HTR-8/SVneo (cell line): Measurements from ENCODE around the gene ZNF236.

Experiments used
- DNase-seq: peaks from one replicate; pipeline ENCODE4 v3.0.0; 2011; ENCODE audit warnings: low spot score, mixed read lengths; ENCODE audit not compliant: insufficient read length
- FAIRE-seq: peaks from 2 replicates; lab custom pipeline; 2011; peaks lifted over from hg19 to GRCh38; lab: Jason Lieb, UNC

Gene ZNF236

DNA sequence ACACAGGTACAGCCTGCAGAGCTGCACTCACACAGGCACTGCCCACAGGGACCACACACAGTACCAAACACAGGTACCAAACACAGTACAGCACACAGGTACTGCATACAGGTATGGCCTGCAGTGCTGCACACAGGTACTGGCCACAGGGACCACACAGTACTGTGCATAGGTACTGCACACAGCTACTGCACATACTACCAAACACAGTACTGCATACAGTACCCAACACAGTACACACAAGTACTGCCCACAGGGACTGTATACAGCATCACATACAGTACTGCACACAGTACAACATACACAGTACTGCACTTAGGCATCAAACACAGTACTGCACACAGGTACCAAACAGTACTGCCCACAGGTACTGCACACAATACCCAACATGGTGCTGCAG, 74.3 kb downstream of the ZNF236 start:
- FAIRE-seq (peak; percentile 69), DNase-seq (no peak)

- DNase-seq (no peak), FAIRE-seq (no peak)
These were observed 74.9 kb downstream of the ZNF236 start for GRCh38 chr18:76897257-76897656.

- FAIRE-seq (no peak), DNase-seq (no peak)
These were observed 81.0 kb downstream of the ZNF236 start for GRCh38 chr18:76903386-76903785.

DNA sequence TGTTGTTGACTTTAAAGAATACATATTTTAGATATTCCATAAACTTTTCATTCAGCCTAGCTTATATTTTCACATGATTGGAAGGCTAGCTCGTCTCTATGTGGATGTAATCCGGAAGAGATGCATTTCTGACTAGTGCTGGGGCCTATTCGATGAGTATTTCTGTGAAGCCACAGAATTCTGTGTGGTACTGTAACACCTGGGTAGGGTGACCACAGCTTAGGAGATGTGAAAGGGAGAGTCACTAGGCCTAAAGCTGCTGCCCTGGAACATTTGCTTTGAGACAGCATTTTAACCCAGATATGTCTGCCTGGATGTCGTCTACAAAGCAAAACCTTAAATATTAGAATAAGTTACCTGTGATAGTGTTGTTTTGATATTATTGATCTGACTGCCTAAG, 83.5 kb downstream of the ZNF236 start:
- FAIRE-seq (no peak), DNase-seq (no peak)

- DNase-seq: no peak
- no peak for FAIRE-seq
These were observed 85.9 kb downstream of the ZNF236 start for GRCh38 chr18:76908277-76908676.

DNA sequence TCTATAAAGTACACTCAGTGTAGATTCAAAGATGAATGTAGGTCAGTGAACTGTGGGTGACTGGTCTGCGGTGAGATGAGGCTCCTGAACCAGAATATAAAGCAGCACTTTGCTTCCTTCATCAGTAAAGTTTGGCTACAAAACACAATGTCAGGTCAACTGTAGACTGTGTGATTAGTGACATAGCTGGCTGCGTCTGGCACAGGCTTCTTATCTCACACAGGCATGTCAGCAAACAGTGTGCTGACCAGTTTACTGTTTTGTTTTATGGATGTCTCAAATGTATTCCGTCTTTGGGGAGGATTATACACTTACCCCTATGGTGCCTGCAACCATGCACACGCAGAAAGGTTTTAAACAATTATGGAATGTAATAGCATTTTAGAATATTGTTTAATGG, 87.1 kb downstream of the ZNF236 start:
- no peak for FAIRE-seq
- no peak for DNase-seq

DNA sequence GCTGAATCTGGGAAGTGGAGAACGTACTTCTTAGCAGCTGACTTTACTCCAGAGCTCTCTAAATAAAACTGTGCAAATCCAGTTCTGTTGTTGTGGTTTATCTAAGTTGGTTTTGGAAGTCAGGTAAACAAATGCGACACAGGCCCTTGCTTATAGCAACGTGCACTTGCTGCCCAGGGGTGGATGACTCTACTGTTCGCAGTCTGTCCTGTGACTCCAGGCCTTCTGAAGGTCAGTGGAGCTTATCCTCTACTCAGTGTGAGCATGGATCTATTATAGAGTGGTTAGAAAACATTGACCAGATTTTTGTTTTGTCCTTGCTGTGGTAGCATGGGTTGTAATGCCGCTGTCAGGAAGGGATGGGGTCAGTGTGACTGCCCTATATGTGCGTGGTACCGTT, 89.1 kb downstream of the ZNF236 start:
- FAIRE-seq (no peak), DNase-seq (no peak)

DNA sequence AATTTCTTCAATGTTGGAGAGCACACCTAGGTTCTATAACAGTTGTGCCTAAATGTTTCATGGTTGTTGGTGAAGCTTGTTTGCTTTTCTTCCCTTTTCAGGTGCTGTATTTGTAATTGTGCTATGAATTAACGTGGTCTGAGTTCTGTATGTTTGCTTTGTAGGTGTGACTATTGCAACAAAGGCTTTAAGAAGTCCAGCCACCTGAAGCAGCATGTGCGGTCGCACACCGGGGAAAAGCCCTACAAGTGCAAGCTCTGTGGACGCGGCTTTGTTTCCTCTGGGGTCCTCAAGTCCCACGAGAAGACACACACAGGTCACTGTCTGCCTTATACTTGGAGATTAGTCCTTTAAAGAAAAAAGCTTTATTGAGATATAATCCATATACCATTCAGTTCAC, 91.2 kb downstream of the ZNF236 start:
- no peak for FAIRE-seq
- no peak for DNase-seq

GRCh38 chr18:76914314-76914713, 92.0 kb downstream of the ZNF236 start:
- FAIRE-seq (no peak), DNase-seq (no peak)

- FAIRE-seq: no peak
These were observed 92.4 kb downstream of the ZNF236 start for GRCh38 chr18:76914796-76915195.

DNA sequence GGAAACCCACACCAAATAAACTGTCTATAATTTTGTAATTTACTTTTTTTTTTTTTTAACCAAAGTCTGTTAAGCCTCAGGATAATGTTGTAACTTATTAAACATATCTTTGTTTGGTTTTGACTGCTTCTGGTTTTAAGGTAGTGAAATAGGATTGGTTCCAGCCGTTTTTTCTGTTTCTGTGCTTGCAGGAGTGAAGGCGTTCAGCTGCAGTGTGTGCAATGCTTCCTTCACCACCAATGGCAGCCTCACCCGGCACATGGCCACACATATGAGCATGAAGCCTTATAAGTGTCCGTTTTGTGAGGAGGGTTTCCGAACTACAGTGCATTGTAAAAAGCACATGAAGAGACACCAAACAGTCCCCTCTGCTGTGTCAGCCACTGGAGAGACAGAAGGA, 93.1 kb downstream of the ZNF236 start:
- DNase-seq: no peak
- FAIRE-seq: no peak

More at GRCh38 chr18:76914796-76915195, 92.4 kb downstream of the ZNF236 start:
- DNase-seq: no peak

DNA sequence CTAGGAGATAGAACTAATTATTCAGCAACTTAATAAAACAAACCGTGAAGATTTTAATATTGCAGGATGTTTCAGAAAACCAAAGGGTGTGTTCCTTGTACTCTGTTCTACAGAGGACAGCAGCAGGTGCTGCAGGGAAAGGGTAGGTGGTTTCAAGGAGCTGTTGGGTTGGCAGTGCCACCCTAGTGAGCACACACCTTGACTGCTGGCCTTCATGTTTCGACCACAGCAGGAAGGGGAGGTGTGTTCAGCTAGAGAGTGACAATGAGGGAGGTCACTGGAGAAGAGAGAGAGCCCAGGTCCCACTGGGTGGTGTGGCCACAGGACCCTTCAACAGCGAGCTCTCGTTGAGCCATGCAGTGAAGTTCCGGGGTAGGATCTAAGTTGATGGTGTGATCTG, 98.6 kb downstream of the ZNF236 start:
- no peak for DNase-seq
- no peak for FAIRE-seq

DNA sequence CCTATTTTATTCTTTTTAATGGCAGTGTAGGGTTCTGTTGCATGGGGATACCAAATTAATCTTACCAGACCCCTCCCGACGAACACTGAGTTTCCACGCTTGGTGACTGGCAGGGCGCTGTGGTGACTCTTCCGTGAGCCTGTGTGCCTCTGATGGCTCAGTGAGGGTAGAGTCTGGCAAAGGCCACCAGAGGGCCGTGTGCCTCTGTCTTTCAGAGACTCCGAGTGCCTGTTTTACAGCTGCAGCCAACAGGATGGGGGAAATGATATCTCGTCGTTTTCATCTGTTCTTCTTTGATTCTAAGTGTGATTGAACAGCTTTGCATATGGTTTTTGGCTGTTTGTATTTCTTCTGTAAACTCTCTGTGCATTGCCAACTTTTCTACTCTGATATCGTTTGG, 99.8 kb downstream of the ZNF236 start:
- FAIRE-seq: no peak
- DNase-seq: peak; percentile 7

- FAIRE-seq (no peak), DNase-seq (peak; percentile 5)
These were observed 101.2 kb downstream of the ZNF236 start for GRCh38 chr18:76923485-76924085.

DNA sequence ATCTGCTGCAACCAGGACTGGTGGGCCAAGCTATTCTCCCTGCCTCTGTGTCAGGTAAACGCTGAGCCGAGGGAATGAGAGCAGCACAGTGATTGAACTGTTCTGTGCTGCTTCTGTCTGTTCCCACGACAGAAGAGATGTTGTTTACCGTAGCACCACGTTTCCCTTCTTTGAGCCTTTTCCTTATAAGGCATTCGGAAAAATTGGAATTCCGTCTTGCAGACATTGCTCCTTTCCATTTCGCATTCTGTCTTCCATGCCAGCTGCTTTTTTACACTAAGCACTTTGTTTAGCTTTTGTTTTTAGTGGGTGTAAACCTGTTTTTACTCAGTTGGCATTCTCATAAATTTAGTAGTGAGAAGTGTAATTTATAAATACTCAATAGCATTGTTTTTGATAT, 103.1 kb downstream of the ZNF236 start:
- FAIRE-seq (no peak), DNase-seq (no peak)

- FAIRE-seq (no peak), DNase-seq (no peak)
These were observed 104.9 kb downstream of the ZNF236 start for GRCh38 chr18:76927223-76927725.

GRCh38 chr18:76928179-76928868, 106.0 kb downstream of the ZNF236 start:
- DNase-seq: no peak
- FAIRE-seq: no peak

DNA sequence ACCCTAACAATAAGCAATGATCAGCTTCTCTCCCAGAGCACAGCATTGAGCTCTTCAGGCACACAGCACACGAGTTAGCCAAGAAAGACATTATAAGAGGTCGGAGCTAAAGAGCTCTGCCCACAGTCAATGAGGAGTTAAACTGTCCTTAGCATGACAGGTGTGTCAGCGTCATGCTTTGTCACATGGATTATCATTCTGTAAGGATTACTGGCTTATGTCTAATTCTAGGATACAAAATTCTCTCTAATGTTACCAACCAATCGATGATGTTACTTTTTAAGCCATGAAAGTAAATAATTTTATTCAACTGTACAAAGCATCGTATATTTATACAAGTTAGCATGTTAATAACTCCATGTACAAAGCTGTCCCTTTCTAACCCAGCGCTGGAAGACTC, 108.8 kb downstream of the ZNF236 start:
- DNase-seq: no peak
- no peak for FAIRE-seq

GRCh38 chr18:76932026-76932819, 109.9 kb downstream of the ZNF236 start:
- FAIRE-seq: no peak
- no peak for DNase-seq

DNA sequence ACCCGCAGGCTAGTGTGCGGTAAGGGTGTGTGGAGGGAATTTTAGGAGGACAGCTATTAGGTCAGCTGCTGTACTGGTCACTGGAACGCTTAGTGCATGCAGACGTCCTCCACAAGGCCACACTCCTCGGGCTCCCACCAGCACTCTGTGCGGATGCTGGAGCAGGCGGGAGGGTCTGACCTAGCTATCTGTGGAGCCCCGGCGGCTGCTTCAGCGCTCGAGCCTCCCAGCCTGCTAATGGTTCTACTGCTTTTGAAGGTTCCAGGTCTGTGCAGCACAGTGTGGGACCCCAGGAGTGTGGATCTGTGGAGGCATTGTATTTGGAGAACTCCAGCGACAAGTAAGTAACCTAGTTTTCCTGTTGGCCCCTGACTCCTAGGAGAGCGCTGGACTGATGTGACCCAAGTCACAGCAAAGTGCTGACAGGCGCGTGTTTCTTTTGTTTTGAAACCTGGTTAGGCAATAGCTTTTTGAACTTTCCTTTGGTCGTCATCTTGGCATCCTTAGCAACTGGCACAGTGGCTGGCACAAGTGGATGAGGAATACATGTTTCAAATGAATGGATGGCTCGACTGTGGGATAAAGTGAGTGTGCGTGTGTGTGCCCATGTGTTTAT, 113.5 kb downstream of the ZNF236 start:
- DNase-seq: no peak

DNA sequence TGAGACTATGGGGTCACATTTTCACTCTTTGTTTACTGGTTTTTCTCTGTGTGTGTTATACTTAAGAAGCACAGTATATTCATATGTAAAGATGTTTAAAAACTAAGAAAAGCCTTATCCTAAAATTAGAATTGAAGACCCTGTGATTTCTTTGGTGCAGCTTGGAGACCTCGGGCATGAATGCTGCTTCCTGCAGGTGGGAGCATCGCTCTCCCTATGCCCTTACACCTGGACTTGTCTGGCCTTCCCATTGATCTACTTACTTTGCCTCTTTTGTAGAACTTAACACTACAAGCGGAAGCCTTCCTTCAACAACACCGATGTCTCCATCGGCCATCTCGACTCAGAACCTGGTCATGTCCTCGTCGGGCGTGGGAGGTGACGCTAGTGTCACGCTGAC, 114.5 kb downstream of the ZNF236 start:
- DNase-seq (no peak), FAIRE-seq (no peak)

More for the DNA sequence above, 113.5 kb downstream of the ZNF236 start:
- FAIRE-seq: no peak
